SKM-1 treated with dmso at 0.1 percent for 144 hours (cell line): Measurements from ENCODE around the gene RNF25.

Experiments used
- DNase-seq: peaks from one replicate; lab custom pipeline; 2025; ENCODE audit not compliant: unreplicated experiment; lab: John Stamatoyannopoulos, UW

The RNF25 gene

GRCh38 chr2:218631837-218632236 lies 40.0 kb downstream of the RNF25 start:
- DNase-seq, result no peak

- no peak for DNase-seq
Observed at GRCh38 chr2:218627939-218628338, 43.9 kb downstream of the RNF25 start.

GRCh38 chr2:218626369-218626768 lies 45.4 kb downstream of the RNF25 start:
- DNase-seq, result no peak

GRCh38 chr2:218623366-218623705 lies 48.5 kb downstream of the RNF25 start:
- DNase-seq, result no peak

- no peak for DNase-seq
Observed at GRCh38 chr2:218622606-218623365, 49.0 kb downstream of the RNF25 start.

- DNase-seq, result no peak
Observed at GRCh38 chr2:218621007-218621406, 50.8 kb downstream of the RNF25 start.

GRCh38 chr2:218618102-218618860 lies 53.5 kb downstream of the RNF25 start:
- DNase-seq, result no peak

GRCh38 chr2:218615868-218616315 lies 55.9 kb downstream of the RNF25 start:
- no peak for DNase-seq
